ENCODE results near the gene NIN.

DNA sequence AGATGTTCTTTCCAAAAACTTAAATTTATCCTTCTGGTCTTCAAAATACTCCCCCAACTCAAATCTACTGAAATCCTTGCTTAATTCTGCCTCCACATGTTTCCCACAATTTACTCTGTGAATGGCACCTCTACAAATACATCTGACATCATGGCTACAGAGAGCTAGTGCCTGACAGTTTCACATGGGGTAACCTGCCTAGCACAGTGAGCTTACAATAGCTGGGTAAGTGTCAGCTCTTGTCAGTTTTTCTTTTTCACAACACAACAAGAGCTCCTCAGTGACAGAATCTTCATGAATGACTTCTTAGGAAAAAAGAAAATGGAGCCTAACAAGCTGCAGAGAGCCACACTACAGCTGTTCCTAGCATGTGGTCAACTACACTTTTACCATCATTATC is 54.4 kb downstream of the NIN start:
- TF ChIP-seq, protein P1, sequence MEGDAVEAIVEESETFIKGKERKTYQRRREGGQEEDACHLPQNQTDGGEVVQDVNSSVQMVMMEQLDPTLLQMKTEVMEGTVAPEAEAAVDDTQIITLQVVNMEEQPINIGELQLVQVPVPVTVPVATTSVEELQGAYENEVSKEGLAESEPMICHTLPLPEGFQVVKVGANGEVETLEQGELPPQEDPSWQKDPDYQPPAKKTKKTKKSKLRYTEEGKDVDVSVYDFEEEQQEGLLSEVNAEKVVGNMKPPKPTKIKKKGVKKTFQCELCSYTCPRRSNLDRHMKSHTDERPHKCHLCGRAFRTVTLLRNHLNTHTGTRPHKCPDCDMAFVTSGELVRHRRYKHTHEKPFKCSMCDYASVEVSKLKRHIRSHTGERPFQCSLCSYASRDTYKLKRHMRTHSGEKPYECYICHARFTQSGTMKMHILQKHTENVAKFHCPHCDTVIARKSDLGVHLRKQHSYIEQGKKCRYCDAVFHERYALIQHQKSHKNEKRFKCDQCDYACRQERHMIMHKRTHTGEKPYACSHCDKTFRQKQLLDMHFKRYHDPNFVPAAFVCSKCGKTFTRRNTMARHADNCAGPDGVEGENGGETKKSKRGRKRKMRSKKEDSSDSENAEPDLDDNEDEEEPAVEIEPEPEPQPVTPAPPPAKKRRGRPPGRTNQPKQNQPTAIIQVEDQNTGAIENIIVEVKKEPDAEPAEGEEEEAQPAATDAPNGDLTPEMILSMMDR (IDR thresholded peaks at IDR 0.05): no peak
- TF ChIP-seq POLR2A (IDR thresholded peaks at IDR 0.05): no peak

All from lower leg skin (tissue), 3 donors.